Gastrocnemius medialis (tissue), 4 donors: ENCODE results near the gene ATP6V1A. TPM values are rescaled to one million over a fixed set of nuclear protein-coding genes. Genes with fewer than 3 reads are reported as not detected.

Source experiments
- ATAC-seq, 2 donors: fragments of 150-250 bp; one replicate each; pipeline ENCODE4 v1.9.1; 2016
- DNase-seq, 2 donors: peaks; one replicate each; pipeline ENCODE4 v3.0.0-alpha.2; 2019
- H3K27ac ChIP-seq, 4 donors: fragments of 200-600 bp; sonication (generic); 1 replicate in 1 of 4; 2 replicates in 3 of 4; pipeline ENCODE4 v1.5.1; 2016 to 2018; ENCODE audit warnings: mild to moderate bottlenecking in 2 of 4, moderate library complexity in 1 of 4
- H3K27me3 ChIP-seq, 3 donors: fragments of 200-600 bp; sonication (generic) in 2 of 3; 1 replicate in 1 of 3; 2 replicates in 2 of 3; pipeline versions ENCODE4 v1.5.1 to v1.6.0; 2016 to 2019; ENCODE audit warnings: mild to moderate bottlenecking in 1 of 3, moderate library complexity in 1 of 3
- H3K36me3 ChIP-seq, 2 donors: fragments of 200-600 bp; sonication (generic) in 1 of 2; one replicate each; pipeline ENCODE4 v1.5.1; 2017 to 2018
- H3K4me1 ChIP-seq, 2 donors: fragments of 200-600 bp; sonication (generic) in 1 of 2; one replicate each; pipeline ENCODE4 v1.5.1; 2016 to 2017; ENCODE audit warnings: mild to moderate bottlenecking in 2 of 2
- H3K4me3 ChIP-seq, 4 donors: fragments of 200-600 bp; sonication (generic) in 3 of 4; 1 replicate in 1 of 4; 2 replicates in 3 of 4; pipeline ENCODE4 v1.5.1; 2016 to 2019; ENCODE audit warnings: mild to moderate bottlenecking in 2 of 4
- H3K9me3 ChIP-seq, 3 donors: fragments of 200-600 bp; sonication (generic) in 2 of 3; 1 replicate in 1 of 3; 2 replicates in 2 of 3; pipeline ENCODE4 v1.5.1; 2016 to 2019
- POLR2A ChIP-seq, 2 donors: fragments of 450-650 bp; IDR thresholded peaks; one replicate each; pipeline ENCODE4 v1.6.1; 2017; ENCODE audit warnings: antibody characterized with exemption in 2 of 2, mild to moderate bottlenecking in 2 of 2, moderate library complexity in 2 of 2
- in situ Hi-C, 4 donors: fragments of 200-750 bp; cut with MboI; loops; one replicate each; pipeline versions ENCODE4 v1.15.0 to v1.8.0; 2017; ENCODE audit warnings: low sequenced_read_pairs in 4 of 4
- intact Hi-C: fragments of 100-400 bp; cut with DNase I; formaldehyde crosslinking; loops from one replicate; pipeline ENCODE4 v1.15.1; 2023; ENCODE audit warnings: low total_unique reads
- total RNA-seq, 4 donors: library from RNA; depleted of rRNA; stranded (reverse); fragments of >200 nt; gene quantifications; one replicate each; pipeline versions ENCODE4 v1.1.0 to v1.2.3, GENCODE V29; 2016
- TF ChIP-seq, protein P1 (sequence below), 5 experiments: fragments of 450-650 bp in 3 of 5; fragments of 200-600 bp in 2 of 5; sonication (generic) in 2 of 5; IDR thresholded peaks in 4 of 5; conservative IDR thresholded peaks in 1 of 5; 1 replicate in 4 of 5; 2 replicates in 1 of 5; pipeline ENCODE4 v1.5.1; 2016 to 2019; ENCODE audit warnings: antibody characterized with exemption in 5 of 5, mild to moderate bottlenecking in 3 of 5, moderate library complexity in 3 of 5

Gene ATP6V1A
- total RNA-seq, 4 donors from 2014 or later: 11.3 to 21.3 (median 15.0) TPM

DNA sequence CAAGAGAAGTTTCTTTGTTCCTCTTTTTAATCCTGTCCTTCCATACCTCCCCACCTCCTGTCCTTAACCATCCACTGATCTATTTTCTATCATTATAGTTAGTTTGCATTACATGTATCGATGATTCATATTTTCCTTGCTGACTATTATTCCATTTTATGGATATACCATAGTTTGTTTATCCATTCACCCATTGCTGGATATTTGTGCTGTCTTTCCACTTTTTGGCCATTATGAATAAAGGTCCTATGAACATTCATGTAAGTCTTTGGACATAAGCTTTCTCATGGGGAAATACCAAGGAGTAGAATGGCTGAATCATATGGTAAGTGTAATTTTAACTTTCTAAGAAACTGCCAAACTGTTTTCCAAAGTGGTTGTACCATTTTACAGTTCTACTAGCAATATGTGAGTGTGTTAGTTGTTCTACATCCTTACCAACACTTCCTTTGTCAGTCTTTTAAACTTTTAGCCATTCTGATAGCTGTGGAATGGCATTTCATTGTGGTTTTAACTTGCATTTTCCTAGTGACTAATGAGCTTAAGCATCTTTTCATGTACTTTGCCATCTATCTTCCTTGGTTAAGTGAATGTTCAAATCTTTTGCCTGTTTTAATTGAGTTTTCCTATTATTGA lies 11.7 kb downstream of the ATP6V1A start:
- DNase-seq: no peak
- no peak for TF ChIP-seq POLR2A (IDR thresholded peaks at IDR 0.05)
- TF ChIP-seq, protein P1, sequence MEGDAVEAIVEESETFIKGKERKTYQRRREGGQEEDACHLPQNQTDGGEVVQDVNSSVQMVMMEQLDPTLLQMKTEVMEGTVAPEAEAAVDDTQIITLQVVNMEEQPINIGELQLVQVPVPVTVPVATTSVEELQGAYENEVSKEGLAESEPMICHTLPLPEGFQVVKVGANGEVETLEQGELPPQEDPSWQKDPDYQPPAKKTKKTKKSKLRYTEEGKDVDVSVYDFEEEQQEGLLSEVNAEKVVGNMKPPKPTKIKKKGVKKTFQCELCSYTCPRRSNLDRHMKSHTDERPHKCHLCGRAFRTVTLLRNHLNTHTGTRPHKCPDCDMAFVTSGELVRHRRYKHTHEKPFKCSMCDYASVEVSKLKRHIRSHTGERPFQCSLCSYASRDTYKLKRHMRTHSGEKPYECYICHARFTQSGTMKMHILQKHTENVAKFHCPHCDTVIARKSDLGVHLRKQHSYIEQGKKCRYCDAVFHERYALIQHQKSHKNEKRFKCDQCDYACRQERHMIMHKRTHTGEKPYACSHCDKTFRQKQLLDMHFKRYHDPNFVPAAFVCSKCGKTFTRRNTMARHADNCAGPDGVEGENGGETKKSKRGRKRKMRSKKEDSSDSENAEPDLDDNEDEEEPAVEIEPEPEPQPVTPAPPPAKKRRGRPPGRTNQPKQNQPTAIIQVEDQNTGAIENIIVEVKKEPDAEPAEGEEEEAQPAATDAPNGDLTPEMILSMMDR (IDR thresholded peaks at IDR 0.05 in 4 of 5, conservative IDR thresholded peaks at IDR 0.05 in 1 of 5): no peak

DNA sequence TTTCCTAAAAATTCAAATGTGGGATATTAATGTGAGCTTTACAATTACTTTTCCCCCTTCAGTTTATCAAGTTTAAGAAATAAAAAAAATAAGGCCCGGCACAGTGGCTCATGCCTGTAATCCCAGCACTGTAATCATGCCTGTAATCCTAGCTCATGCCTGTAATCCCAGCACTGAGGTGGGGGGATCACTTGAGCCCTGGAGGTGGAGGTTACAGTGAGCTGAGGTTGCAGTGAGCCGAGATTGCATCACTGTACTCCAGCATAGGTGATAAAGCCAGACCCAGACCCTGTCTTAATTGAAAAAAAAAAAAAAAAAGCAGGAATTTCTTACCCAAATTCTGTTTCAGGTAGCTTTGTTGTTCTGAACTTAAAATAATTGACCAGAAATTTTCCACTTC lies 17.9 kb downstream of the ATP6V1A start:
- Histone ChIP-seq H3K4me3 (no peak overlapping the region), H3K27ac (no peak overlapping the region), H3K9me3 (no peaks in the 10 kb centered on the region), H3K27me3 (no peaks in the 10 kb centered on the region), H3K4me1 (peaks cover 6 to 12% of the 10 kb centered on the region in 2 donors), H3K36me3 (no peaks in the 10 kb centered on the region)
- no peak for ATAC-seq
- in situ Hi-C loops (no loop called here), intact Hi-C loops (no loop called here)
- TF ChIP-seq POLR2A (IDR thresholded peaks at IDR 0.05): no peak
- TF ChIP-seq, protein P1 (IDR thresholded peaks at IDR 0.05 in 4 of 5, conservative IDR thresholded peaks at IDR 0.05 in 1 of 5): no peak
- no peak for DNase-seq

More for the DNA sequence above, 11.7 kb downstream of the ATP6V1A start:
- in situ Hi-C loops (no loop called here), intact Hi-C loops (no loop called here)
- no peak overlapping the region for H3K27ac ChIP-seq
- no peaks in the 10 kb centered on the region for H3K36me3 ChIP-seq
- no peaks in the 10 kb centered on the region for H3K27me3 ChIP-seq
- H3K4me3 ChIP-seq: no peak overlapping the region
- peaks cover 0 to 10% of the 10 kb centered on the region in 2 donors for H3K4me1 ChIP-seq
- no peak for ATAC-seq
- no peaks in the 10 kb centered on the region for H3K9me3 ChIP-seq

DNA sequence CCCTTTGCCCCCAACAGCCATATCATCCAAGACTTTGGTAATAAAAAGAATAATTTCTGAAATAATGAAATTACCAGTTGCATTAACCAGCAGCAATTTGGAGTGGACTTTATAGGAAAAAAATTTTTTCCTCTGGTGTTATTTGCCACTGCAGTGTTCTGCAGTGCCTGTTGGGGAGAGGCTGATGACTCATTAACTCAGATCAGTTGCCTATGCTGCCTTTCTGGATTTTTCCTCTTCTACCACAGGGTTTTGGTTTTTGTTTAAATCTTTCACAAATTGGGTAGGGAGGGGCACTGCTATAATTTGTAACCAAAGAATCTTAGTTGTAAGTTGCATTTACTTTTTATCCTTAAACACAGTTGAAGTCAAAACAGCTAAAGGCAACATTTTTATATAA lies 22.7 kb downstream of the ATP6V1A start:
- in situ Hi-C loops: no loop called here
- Histone ChIP-seq H3K9me3 (no peaks in the 10 kb centered on the region), H3K4me3 (no peak overlapping the region), H3K4me1 (peaks cover 6 to 12% of the 10 kb centered on the region in 2 donors), H3K36me3 (no peaks in the 10 kb centered on the region), H3K27me3 (no peaks in the 10 kb centered on the region), H3K27ac (no peak overlapping the region)
- TF ChIP-seq, protein P1 (IDR thresholded peaks at IDR 0.05 in 4 of 5, conservative IDR thresholded peaks at IDR 0.05 in 1 of 5): no peak
- no peak for TF ChIP-seq POLR2A (IDR thresholded peaks at IDR 0.05)
- DNase-seq (no peak), ATAC-seq (no peak)
- intact Hi-C loops: no loop called here

DNA sequence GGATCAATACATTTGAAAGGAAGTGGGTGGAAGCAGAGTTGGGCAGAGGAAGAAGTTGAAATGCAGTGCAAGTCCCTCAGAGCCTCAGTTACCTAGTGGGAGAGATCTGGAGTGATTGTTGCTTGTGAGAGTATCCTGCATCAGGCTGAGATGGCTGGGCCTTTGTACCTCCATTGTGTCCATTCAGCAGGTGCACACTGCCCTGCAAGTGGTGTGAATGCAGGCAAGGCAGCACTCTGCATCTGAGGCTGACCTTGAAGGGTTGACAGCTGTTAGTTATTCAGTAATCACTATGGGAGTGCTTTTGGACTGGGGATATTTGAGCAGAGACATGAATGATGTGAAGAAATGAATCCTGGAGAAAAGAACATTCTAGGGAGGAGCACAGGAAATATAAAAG lies 25.2 kb downstream of the ATP6V1A start:
- H3K27me3 ChIP-seq: no peaks in the 10 kb centered on the region
- H3K9me3 ChIP-seq: no peaks in the 10 kb centered on the region
- TF ChIP-seq, protein P1 (IDR thresholded peaks at IDR 0.05 in 4 of 5, conservative IDR thresholded peaks at IDR 0.05 in 1 of 5): no peak
- no peak for TF ChIP-seq POLR2A (IDR thresholded peaks at IDR 0.05)
- ATAC-seq: no peak
- H3K4me3 ChIP-seq: no peak overlapping the region
- in situ Hi-C loops (no loop called here), intact Hi-C loops (no loop called here)
- H3K36me3 ChIP-seq: no peaks in the 10 kb centered on the region
- DNase-seq: no peak
- peaks cover 6 to 11% of the 10 kb centered on the region in 2 donors for H3K4me1 ChIP-seq
- H3K27ac ChIP-seq: no peak overlapping the region

DNA sequence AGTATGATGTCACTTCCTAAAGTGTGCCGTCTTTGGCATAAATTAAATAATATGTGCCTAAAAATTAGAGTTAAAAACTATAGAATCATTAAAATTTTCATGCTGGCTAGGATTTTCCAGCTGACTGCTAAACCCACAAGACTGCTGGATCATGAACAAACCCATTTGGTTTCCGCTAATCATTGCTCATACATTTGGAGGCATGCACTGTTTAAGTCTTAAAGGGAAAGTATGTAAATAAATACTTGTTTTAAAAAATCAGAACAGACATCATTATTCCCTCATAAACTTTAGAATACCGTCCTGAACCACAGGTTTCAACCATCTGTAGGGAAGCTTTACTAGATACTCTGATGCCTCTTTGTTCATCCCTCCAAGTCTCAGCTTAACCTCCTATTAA lies 26.5 kb downstream of the ATP6V1A start:
- Histone ChIP-seq H3K27me3 (no peaks in the 10 kb centered on the region), H3K27ac (no peak overlapping the region), H3K36me3 (no peaks in the 10 kb centered on the region), H3K4me3 (no peak overlapping the region), H3K4me1 (peaks cover 0 to 4% of the 10 kb centered on the region in 2 donors), H3K9me3 (no peaks in the 10 kb centered on the region)
- ATAC-seq: no peak
- intact Hi-C loops (no loop called here), in situ Hi-C loops (no loop called here)
- no peak for DNase-seq
- TF ChIP-seq, protein P1 (IDR thresholded peaks at IDR 0.05 in 4 of 5, conservative IDR thresholded peaks at IDR 0.05 in 1 of 5): no peak
- no peak for TF ChIP-seq POLR2A (IDR thresholded peaks at IDR 0.05)
